ENCODE data around the gene AMOTL2.

Gene AMOTL2

DNA sequence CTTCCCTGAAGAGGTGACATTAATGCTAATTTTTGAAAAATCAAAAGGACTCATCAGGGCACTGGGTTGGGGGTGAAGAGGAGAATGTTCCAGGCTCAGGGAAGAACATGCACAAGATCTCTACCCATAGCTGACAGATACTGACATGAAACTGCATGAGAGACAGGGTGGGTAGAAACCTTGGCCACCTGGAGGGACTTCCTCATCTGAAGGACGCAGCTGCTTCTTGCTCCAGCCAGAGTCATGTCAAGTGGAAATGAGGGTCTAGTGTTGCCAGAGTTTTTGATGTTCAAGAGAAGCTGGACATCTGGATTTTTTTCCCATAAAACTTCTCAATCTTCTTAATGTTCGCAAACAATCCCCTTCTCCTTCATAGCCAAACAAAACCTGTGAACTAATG is 29.7 kb downstream of the AMOTL2 start:
- DNase-seq (ENCODE audit: insufficient read length, low spot score): no peak
- FAIRE-seq: no peak
- TF ChIP-seq, protein P1, sequence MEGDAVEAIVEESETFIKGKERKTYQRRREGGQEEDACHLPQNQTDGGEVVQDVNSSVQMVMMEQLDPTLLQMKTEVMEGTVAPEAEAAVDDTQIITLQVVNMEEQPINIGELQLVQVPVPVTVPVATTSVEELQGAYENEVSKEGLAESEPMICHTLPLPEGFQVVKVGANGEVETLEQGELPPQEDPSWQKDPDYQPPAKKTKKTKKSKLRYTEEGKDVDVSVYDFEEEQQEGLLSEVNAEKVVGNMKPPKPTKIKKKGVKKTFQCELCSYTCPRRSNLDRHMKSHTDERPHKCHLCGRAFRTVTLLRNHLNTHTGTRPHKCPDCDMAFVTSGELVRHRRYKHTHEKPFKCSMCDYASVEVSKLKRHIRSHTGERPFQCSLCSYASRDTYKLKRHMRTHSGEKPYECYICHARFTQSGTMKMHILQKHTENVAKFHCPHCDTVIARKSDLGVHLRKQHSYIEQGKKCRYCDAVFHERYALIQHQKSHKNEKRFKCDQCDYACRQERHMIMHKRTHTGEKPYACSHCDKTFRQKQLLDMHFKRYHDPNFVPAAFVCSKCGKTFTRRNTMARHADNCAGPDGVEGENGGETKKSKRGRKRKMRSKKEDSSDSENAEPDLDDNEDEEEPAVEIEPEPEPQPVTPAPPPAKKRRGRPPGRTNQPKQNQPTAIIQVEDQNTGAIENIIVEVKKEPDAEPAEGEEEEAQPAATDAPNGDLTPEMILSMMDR (IDR thresholded peaks at IDR 0.05; ENCODE audit: insufficient read depth, missing control alignments): no peak

DNA sequence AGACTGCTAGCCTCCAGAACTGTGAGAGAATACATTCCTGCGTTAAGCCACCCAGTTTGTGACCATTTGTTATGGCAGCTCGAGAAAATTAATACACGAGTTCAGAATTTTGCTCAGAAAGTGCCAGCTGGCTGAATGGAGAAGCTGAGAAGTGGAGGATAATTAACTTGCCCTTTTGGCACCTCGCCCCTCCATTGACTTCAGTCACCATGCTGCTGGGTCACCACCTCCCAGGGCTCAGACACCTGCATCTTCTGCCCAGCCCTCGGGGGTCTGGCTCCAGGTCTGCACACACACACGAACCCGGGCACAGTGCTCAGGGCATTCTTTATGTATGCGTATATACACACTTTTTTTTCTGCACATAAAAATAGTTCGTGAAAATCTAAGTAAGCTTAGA is 32.0 kb downstream of the AMOTL2 start:
- FAIRE-seq: no peak
- TF ChIP-seq, protein P1 (IDR thresholded peaks at IDR 0.05; ENCODE audit: insufficient read depth, missing control alignments): no peak
- no peak for DNase-seq (ENCODE audit: insufficient read length, low spot score)

DNA sequence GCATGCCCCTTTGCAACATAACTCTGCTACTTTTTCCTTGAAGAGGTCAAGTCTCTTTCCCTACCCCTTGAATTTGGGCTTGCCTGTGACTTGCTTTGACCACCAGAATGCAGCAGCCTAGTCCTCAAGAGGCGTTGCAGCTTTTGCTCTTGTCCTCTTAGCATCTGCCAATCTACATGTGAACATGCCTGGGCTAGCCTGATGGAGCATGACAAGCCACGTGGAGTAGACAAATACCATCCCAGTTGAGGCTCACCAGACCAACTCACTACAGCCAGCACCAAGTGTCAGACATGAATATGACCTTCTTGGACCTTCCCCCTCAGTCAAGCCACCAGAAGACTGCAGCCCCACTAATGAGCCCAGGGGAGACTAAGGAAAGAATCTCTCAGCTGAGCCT is 32.9 kb downstream of the AMOTL2 start:
- no peak for DNase-seq (ENCODE audit: insufficient read length, low spot score)

DNA sequence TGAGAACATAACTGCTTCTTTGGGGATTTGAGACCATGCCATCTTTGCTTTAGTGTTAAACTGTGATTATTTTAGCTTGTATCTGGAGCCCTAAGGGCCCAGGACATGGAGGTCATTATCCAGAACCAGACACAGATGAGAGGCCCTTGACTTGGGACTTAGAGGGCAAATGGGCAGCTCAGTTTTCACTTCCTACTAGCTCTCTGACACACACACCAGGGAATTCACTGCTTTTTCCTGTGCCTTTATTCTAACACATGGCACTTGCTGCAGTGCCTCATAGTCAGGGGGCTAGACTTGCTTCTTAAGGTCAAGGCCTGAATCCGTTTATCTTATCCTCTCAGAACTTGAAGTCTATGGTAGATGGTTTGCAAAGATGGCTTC is 33.3 kb downstream of the AMOTL2 start:
- TF ChIP-seq, protein P1 (IDR thresholded peaks at IDR 0.05; ENCODE audit: insufficient read depth, missing control alignments): no peak
- no peak for DNase-seq (ENCODE audit: insufficient read length, low spot score)
- no peak for FAIRE-seq

More for the DNA sequence above, 32.9 kb downstream of the AMOTL2 start:
- FAIRE-seq: no peak
- TF ChIP-seq, protein P1 (IDR thresholded peaks at IDR 0.05; ENCODE audit: insufficient read depth, missing control alignments): no peak

DNA sequence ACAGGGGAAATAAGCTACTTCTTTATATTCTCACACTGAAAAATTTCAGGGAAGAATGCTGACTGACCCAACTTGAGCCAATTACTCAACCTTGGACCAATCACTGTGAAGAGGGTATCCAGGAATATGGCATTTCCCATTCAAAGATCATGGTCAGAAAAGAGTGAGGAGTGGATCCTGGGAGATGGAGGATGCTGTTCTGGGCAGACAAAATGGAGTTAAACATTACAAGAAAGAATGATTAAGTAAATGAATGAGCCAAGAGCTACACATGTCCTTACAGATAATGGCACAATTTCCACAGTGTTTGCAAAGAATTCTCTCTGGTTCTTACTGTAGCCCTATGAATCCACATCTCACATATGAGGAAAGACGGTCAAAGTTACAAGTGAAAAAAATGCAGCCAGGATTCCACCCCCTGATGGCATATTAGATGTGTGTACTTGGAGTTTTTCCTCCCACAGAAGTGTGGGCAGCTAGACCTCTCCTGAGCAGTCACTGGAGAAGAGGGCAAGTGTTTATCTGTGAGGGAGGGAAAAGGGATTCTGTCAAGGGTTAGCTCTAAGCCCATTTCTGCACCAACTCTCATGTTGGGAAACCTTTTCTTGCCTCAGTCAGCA is 33.8 kb downstream of the AMOTL2 start:
- DNase-seq (ENCODE audit: insufficient read length, low spot score): no peak
- FAIRE-seq: no peak
- TF ChIP-seq, protein P1 (IDR thresholded peaks at IDR 0.05; ENCODE audit: insufficient read depth, missing control alignments): no peak

DNA sequence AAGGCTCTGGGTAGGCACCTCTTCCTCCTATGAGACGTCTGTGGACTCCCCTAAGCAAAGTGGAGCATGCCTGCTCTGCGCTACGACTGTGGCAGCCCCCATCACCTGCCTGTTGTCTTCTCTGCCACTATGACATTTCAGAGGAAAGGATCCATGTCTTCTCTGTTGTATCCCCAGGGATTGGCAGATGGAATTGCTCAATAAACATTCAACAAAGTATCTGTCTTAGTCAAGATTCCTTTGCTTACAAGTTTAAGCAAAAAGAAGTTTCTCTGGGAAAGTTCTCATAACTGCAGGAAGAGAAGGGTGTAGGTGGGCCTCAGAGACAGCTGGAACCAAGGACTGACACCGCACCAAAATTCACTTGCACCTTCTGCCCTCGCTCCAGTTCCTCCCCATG is 34.3 kb downstream of the AMOTL2 start:
- FAIRE-seq (no peak), DNase-seq (ENCODE audit: insufficient read length, low spot score) (no peak)
- TF ChIP-seq, protein P1 (IDR thresholded peaks at IDR 0.05; ENCODE audit: insufficient read depth, missing control alignments): no peak

DNA sequence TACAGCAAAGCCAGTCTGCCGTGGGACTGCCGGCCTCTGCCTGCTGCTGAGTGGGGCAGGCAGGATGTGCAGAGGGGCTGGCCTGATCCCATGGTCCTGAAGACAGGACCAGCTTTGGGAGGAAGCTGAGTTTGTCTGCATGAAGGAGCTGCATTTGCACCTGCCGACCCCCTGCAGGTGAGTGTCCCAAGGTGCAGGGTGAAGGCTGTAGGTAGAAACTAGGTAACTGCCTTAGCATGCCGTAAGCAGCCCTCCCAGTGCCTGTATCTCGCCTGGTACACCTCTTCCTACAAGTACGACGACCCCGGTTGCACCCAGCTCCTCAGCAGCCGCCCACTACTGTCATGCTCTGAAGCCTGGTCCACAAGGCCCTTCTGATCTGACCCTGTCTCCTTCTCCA is 34.9 kb downstream of the AMOTL2 start:
- TF ChIP-seq, protein P1 (IDR thresholded peaks at IDR 0.05; ENCODE audit: insufficient read depth, missing control alignments): no peak
- DNase-seq (ENCODE audit: insufficient read length, low spot score) (no peak), FAIRE-seq (no peak)
